Heart right ventricle (tissue), 16 donors: ENCODE data around the gene MPV17L. TPM values are rescaled to one million over a fixed set of nuclear protein-coding genes. Genes with fewer than 3 reads are reported as not detected.

Experiments used
- ATAC-seq, 8 donors: fragments of 200-7000 bp; cut with Tn5 transposase; one replicate each; pipeline ENCODE4 v1.9.1; 2020; ENCODE audit warnings: mild to moderate bottlenecking in 8 of 8, moderate library complexity in 8 of 8, moderate number of reproducible peaks in 1 of 8
- DNase-seq, 2 donors: peaks; one replicate each; pipeline ENCODE4 v3.0.0-alpha.2; 2020
- H3K27ac ChIP-seq, 10 donors: fragments of 200-600 bp; sonication (generic) in 2 of 10; one replicate each; pipeline versions ENCODE4 v1.5.0 to v1.8.0; 2020 to 2022; ENCODE audit warnings: mild to moderate bottlenecking in 3 of 10
- H3K27me3 ChIP-seq, 7 donors: fragments of 200-600 bp; one replicate each; pipeline ENCODE4 v1.8.0; 2021 to 2022; ENCODE audit warnings: mild to moderate bottlenecking in 2 of 7
- H3K36me3 ChIP-seq, 9 donors: fragments of 200-600 bp; sonication (generic) in 1 of 9; one replicate each; pipeline versions ENCODE4 v1.5.0 to v1.8.0; 2020 to 2022; ENCODE audit warnings: mild to moderate bottlenecking in 2 of 9
- H3K4me1 ChIP-seq, 9 donors: fragments of 200-600 bp; sonication (generic) in 1 of 9; one replicate each; pipeline versions ENCODE4 v1.5.0 to v1.8.0; 2020 to 2022; ENCODE audit warnings: mild to moderate bottlenecking in 4 of 9
- H3K4me3 ChIP-seq, 10 donors: fragments of 200-600 bp; sonication (generic) in 2 of 10; one replicate each; pipeline versions ENCODE4 v1.5.0 to v1.8.0; 2020 to 2022; ENCODE audit warnings: mild to moderate bottlenecking in 7 of 10, moderate library complexity in 2 of 10
- H3K9me3 ChIP-seq, 11 donors: fragments of 200-600 bp in 10 of 11; sonication (generic) in 2 of 11; one replicate each; pipeline versions ENCODE4 v1.5.0 to v1.8.0; 2013 to 2022; ENCODE audit warnings: mild to moderate bottlenecking in 2 of 11, control low read depth in 1 of 11, moderate library complexity in 1 of 11
- CTCF ChIP-seq, 9 donors: fragments of 200-600 bp; sonication (generic) in 2 of 9; IDR thresholded peaks; one replicate each; pipeline versions ENCODE4 v1.5.0 to v1.8.0; 2021 to 2022; ENCODE audit warnings: antibody characterized with exemption in 9 of 9, mild to moderate bottlenecking in 5 of 9, moderate library complexity in 1 of 9
- WGBS, 2 donors: extraction: QIAGEN DNeasy Blood & Tissue Kit; methylation state at CpG; one replicate each; pipeline ENCODE4 v1.1.7; 2013; ENCODE audit warnings: inconsistent platforms in 1 of 2; 5-methylcytosine and 5-hydroxymethylcytosine counted together
- intact Hi-C, 10 donors: fragments of 100-400 bp; cut with DNase I; formaldehyde crosslinking; loops; one replicate each; pipeline versions ENCODE4 v1.11.1 to v1.14.2; 2022
- polyA plus RNA-seq, 2 donors: library from polyadenylated mRNA; stranded (reverse); fragments of 200-250 nt; gene quantifications; one replicate each; pipeline ENCODE4 v1.2.3, GENCODE V29; 2013
- total RNA-seq, 10 donors: library from RNA; stranded (reverse); fragmentation: NEBNext Ultra II Directional in 3 of 10; extraction: Animal tissue kit (Norgen Biotek cat#: 25700) in 3 of 10; gene quantifications; one replicate each; pipeline versions ENCODE4 v1.2.1 to v1.2.4, GENCODE V29; 2021 to 2023
- donor health status: Arrhythmogenic right ventricular cardiomyopathy.
- donor health status: ischemic (EF 13 %, LVEDD 7.1; RV severe dilation, severe dysfunction).
- donor health status: healthy with polysubstance abuse.
- donor health status: DM: no; HTN: yes; CAD: no.
- donor health status: DM: no; HTN: no; CAD: no.
- donor health status: ischemic (EF 25% LVEDD 6.9; RV normal size, moderate dysfunction).
- donor health status: ischemic (EF 25% LVEDD 5.7; RV mildly dilated, moderate dysfunction).
- donor health status: healthy.
- donor health status: DM: yes; HTN: yes; CAD: no.
- donor health status: Ischemic cardiomyopathy.
- donor health status: ischemic (EF 35%, LVEDD 5.7; RV mildly dilated, moderate dysfunction).
- donor health status: nonischemic (EF 11% LVEDD 7.7; RV severe dilation, severe dysfunction).
- donor health status: DM: yes; HTN: yes; CAD: no.
- donor health status: PGD.
- donor health status: ischemic (EF 29% LVEDD 5.4; RV normal size, mild dysfunction).
- donor health status: nonischemic (EF 23%, LVEDD 6.1; RV moderate dilation, normal function).

The MPV17L gene
- total and polyA plus RNA-seq, 12 donors = 2.8 to 10.0 (median 8.2) TPM

- intact Hi-C loops = no loop called here
- Histone ChIP-seq H3K27ac (no peak overlapping the region), H3K9me3 (no peaks in the 10 kb centered on the region), H3K4me3 (no peak overlapping the region), H3K36me3 (no peaks in the 10 kb centered on the region), H3K4me1 (no peaks in the 10 kb centered on the region), H3K27me3 (no peaks in the 10 kb centered on the region)
- WGBS, 2 donors = 94 to 96% methylated on average over 3 of the region's 3 CpGs
- DNase-seq = no peak
- TF ChIP-seq CTCF (IDR thresholded peaks at IDR 0.05) = no peak
- ATAC-seq = no peak
These were observed 61.8 kb downstream of the MPV17L start for GRCh38 chr16:15457400-15457799.

GRCh38 chr16:15457958-15458357 is 62.4 kb downstream of the MPV17L start:
- H3K9me3 ChIP-seq = no peaks in the 10 kb centered on the region
- H3K27ac ChIP-seq = no peak overlapping the region
- WGBS, 2 donors = 55 to 57% methylated on average over 4 of the region's 4 CpGs
- no peak for TF ChIP-seq CTCF (IDR thresholded peaks at IDR 0.05)
- no peak overlapping the region for H3K4me3 ChIP-seq
- intact Hi-C loops = no loop called here
- no peaks in the 10 kb centered on the region for H3K36me3 ChIP-seq
- H3K4me1 ChIP-seq = no peaks in the 10 kb centered on the region
- no peaks in the 10 kb centered on the region for H3K27me3 ChIP-seq
- no peak for DNase-seq
- no peak for ATAC-seq

- H3K36me3 ChIP-seq = no peaks in the 10 kb centered on the region
- no peaks in the 10 kb centered on the region for H3K27me3 ChIP-seq
- WGBS, 2 donors = 92 to 94% methylated on average over 1 of the region's 1 CpG
- no peak for ATAC-seq
- H3K4me1 ChIP-seq = no peaks in the 10 kb centered on the region
- DNase-seq = no peak
- intact Hi-C loops = loop anchor here in 1 of 10 donors (10.0 kb wide), 1 partner anchor 85 kb away; no protein-coding TSS in a partner anchor
- H3K9me3 ChIP-seq = no peaks in the 10 kb centered on the region
- TF ChIP-seq CTCF (IDR thresholded peaks at IDR 0.05) = no peak
- no peak overlapping the region for H3K4me3 ChIP-seq
- H3K27ac ChIP-seq = no peak overlapping the region
These were observed 64.2 kb downstream of the MPV17L start for GRCh38 chr16:15459791-15460190.

- TF ChIP-seq CTCF (IDR thresholded peaks at IDR 0.05) = no peak
- no peaks in the 10 kb centered on the region for H3K4me1 ChIP-seq
- no peak overlapping the region for H3K4me3 ChIP-seq
- ATAC-seq (no peak), DNase-seq (no peak)
- WGBS, 2 donors = 77 to 82% methylated on average over 3 of the region's 3 CpGs
- H3K36me3 ChIP-seq = no peaks in the 10 kb centered on the region
- no peaks in the 10 kb centered on the region for H3K9me3 ChIP-seq
- intact Hi-C loops = loop anchor here in 1 of 10 donors (10.0 kb wide), 1 partner anchor 84 kb away; no protein-coding TSS in a partner anchor
- no peaks in the 10 kb centered on the region for H3K27me3 ChIP-seq
- no peak overlapping the region for H3K27ac ChIP-seq
These were observed 65.0 kb downstream of the MPV17L start for GRCh38 chr16:15460601-15461000.
